ENCODE data around the gene MAP4. TPM values are rescaled to one million over a fixed set of nuclear protein-coding genes. Genes with fewer than 3 reads are reported as not detected.

The MAP4 gene
- total RNA-seq, 4 donors from 2014 or later, result 108 to 186 (median 150) TPM

- ATAC-seq (ENCODE audit: low FRiP score) (no peak), DNase-seq (ENCODE audit: low spot score) (no peak)
- TF ChIP-seq, protein P1, sequence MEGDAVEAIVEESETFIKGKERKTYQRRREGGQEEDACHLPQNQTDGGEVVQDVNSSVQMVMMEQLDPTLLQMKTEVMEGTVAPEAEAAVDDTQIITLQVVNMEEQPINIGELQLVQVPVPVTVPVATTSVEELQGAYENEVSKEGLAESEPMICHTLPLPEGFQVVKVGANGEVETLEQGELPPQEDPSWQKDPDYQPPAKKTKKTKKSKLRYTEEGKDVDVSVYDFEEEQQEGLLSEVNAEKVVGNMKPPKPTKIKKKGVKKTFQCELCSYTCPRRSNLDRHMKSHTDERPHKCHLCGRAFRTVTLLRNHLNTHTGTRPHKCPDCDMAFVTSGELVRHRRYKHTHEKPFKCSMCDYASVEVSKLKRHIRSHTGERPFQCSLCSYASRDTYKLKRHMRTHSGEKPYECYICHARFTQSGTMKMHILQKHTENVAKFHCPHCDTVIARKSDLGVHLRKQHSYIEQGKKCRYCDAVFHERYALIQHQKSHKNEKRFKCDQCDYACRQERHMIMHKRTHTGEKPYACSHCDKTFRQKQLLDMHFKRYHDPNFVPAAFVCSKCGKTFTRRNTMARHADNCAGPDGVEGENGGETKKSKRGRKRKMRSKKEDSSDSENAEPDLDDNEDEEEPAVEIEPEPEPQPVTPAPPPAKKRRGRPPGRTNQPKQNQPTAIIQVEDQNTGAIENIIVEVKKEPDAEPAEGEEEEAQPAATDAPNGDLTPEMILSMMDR (IDR thresholded peaks at IDR 0.05), result no peak
These were observed 31.7 kb upstream of the MAP4 start for GRCh38 chr3:48047841-48048464.

GRCh38 chr3:48042071-48042760 is 26.0 kb upstream of the MAP4 start:
- ATAC-seq (ENCODE audit: low FRiP score), result no peak
- TF ChIP-seq, protein P1 (IDR thresholded peaks at IDR 0.05), result no peak
- no peak for DNase-seq (ENCODE audit: low spot score)

DNA sequence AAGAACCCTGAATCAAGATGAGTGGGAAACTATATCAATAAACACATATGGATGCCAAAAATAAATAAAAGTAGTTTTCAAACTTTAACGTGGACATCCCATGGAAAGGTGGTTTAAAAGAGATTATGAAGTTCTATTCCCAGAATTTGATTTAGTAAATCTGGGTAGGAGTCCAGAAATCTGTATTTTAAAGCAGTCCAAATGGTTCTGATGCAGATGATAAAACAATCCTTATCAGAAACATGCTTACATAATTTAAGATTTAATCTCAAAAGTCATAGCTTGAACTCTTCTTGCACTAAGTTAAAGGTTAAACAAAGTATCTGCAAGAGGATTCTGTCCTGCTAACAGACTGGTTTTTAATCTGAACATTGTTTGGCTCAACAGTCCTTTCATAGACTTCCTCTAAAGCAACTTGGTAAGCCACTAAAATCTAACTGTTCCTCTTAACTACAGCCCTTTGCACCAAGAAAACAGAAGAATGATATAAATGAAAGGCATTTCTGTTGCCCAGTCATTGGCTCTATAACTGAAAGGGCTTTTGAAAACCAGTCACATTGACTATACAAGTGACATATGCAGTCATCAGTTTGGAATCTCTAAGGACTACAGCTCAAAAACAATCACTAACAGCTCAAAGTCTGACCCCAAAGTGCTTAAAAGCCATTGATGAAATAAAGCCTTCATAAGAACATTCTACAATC is 23.4 kb upstream of the MAP4 start:
- TF ChIP-seq, protein P1 (IDR thresholded peaks at IDR 0.05), result no peak
- DNase-seq (ENCODE audit: low spot score), result no peak
- peak; percentile 55 for ATAC-seq (ENCODE audit: low FRiP score)

DNA sequence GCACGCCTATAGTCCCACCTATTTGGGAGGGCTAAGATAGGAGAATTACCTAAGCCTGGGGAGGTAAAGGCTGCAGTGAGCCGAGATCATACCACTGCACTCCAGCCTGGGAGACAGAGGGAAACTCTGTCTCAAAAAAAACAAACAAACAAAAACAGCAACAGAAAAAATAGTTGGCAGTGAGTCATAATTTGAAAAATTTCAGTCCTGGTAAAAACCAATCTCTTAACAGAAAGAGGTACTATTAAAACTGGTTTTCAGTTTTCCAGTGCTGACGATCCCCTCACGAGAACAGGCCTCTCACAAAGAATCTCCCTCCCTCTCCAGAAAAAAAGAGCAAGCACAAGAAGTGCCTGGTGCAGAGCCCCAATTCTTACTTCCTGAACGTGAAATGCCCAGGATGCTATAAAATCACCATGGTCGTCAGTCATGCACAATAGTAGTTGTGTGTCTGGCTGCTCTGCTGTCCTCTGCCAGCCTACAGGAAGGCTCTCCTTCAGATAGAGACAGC is 22.8 kb upstream of the MAP4 start:
- TF ChIP-seq, protein P1 (IDR thresholded peaks at IDR 0.05), result no peak
- DNase-seq (ENCODE audit: low spot score) (no peak), ATAC-seq (ENCODE audit: low FRiP score) (no peak)

- TF ChIP-seq, protein P1 (IDR thresholded peaks at IDR 0.05), result no peak
- no peak for ATAC-seq (ENCODE audit: low FRiP score)
These were observed 17.8 kb upstream of the MAP4 start for GRCh38 chr3:48034000-48034516.

GRCh38 chr3:48030188-48030587 is 14.0 kb upstream of the MAP4 start:
- TF ChIP-seq, protein P1 (IDR thresholded peaks at IDR 0.05), result no peak
- ATAC-seq (ENCODE audit: low FRiP score), result no peak
- no peak for DNase-seq (ENCODE audit: low spot score)

More at GRCh38 chr3:48034000-48034516, 17.8 kb upstream of the MAP4 start:
- DNase-seq (ENCODE audit: low spot score), result no peak

Data from omental fat pad (tissue), 4 donors.